Measurements from ENCODE around the gene MYH4. TPM values are rescaled to one million over a fixed set of nuclear protein-coding genes. Genes with fewer than 3 reads are reported as not detected.

MYH4 gene
- total and polyA plus RNA-seq, 2 of the 8 experiments (the other 6 are each of a cell fraction or from before 2014, with no cell fraction given), result not detected

- H2AK5ac ChIP-seq (ENCODE audit: low read depth, low read length), result no peak overlapping the region
- H3K23me2 ChIP-seq (ENCODE audit: low read depth, low read length), result no peaks in the 10 kb centered on the region
- H3K56ac ChIP-seq (replicated peaks; ENCODE audit: insufficient read length, low read depth, low read length), result no peak overlapping the region
- H2BK5ac ChIP-seq (ENCODE audit: low read depth, low read length), result no peak overlapping the region
- DNase-seq (ENCODE audit: low read depth in 1 of 2, low spot score in 2 of 2) (no peak), FAIRE-seq (no peak)
- H4K91ac ChIP-seq (replicated peaks; ENCODE audit: insufficient read length, low read length), result no peak overlapping the region
- H3K27me3 ChIP-seq (replicated peaks in 1 of 4; ENCODE audit: control insufficient read depth in 3 of 4, extremely low read depth in 1 of 4, insufficient read depth in 3 of 4, low read length in 3 of 4), result no peaks in the 10 kb centered on the region
- H2BK15ac ChIP-seq (ENCODE audit: low read length), result no peak overlapping the region
- WGBS, 2 experiments (ENCODE audit: extremely low coverage in 1 of 2, insufficient coverage in 1 of 2, insufficient read length in 1 of 2, insufficient replicate concordance in 2 of 2, low coverage in 1 of 2, low lambda C conversion rate in 2 of 2, missing lambda C conversion rate in 1 of 2), result 88% methylated on average over 2 of the region's 2 CpGs; no CpG with 5 or more reads in 1 of the 2 experiments
- H3K36me3 ChIP-seq (ENCODE audit: control insufficient read depth in 2 of 4, insufficient read depth in 4 of 4, low read length in 3 of 4), result no peaks in the 10 kb centered on the region
- no peak overlapping the region for H2BK120ac ChIP-seq (replicated peaks; ENCODE audit: low read depth, low read length)
- peaks cover 0 to 3% (median 1%) of the 10 kb centered on the region in 4 experiments; a peak in 3 of 7 replicates for H3K4me1 ChIP-seq (replicated peaks in 1 of 4; ENCODE audit: control insufficient read depth in 3 of 4, insufficient read depth in 4 of 4, low read length in 3 of 4)
- CTCF ChIA-PET (ENCODE audit: partially characterized antibody), result interaction anchor here (0.7 to 1.8 kb wide), 6 partner anchors 21 to 196 kb away, joined by 3 to 6 read pairs (median 3); no protein-coding TSS in a partner anchor
- no peaks in the 10 kb centered on the region for H3K79me1 ChIP-seq (ENCODE audit: low read depth, low read length)
- H2BK12ac ChIP-seq (ENCODE audit: low read depth, low read length), result no peak overlapping the region
- H3K23ac ChIP-seq (ENCODE audit: insufficient read length), result no peak overlapping the region
- no peak overlapping the region for H3K9ac ChIP-seq (replicated peaks in 1 of 4; ENCODE audit: extremely low read depth in 1 of 4, low read depth in 3 of 4, low read length in 3 of 4)
- H3K18ac ChIP-seq (ENCODE audit: extremely low read depth, low read length), result no peak overlapping the region
- TF ChIP-seq RNF2 (IDR thresholded peaks at IDR 0.05; ENCODE audit: borderline replicate concordance, low read depth, low read length, missing control alignments, poor library complexity, severe bottlenecking) (no peak), SAP30 (IDR thresholded peaks at IDR 0.05; ENCODE audit: insufficient read depth, insufficient replicate concordance, low read length) (no peak), SP4 (IDR thresholded peaks at IDR 0.05; ENCODE audit: low read length) (no peak), FOSL1 (IDR thresholded peaks at IDR 0.05; ENCODE audit: insufficient read depth, low read depth, low read length) (no peak), KDM5A (IDR thresholded peaks at IDR 0.05; ENCODE audit: low read length) (no peak), ATF3 (IDR thresholded peaks at IDR 0.05; ENCODE audit: insufficient read depth, low read depth, low read length) (no peak), TAF7 (optimal IDR thresholded peaks at IDR 0.05; ENCODE audit: borderline replicate concordance, low read depth, low read length) (no peak), SIN3A (conservative IDR thresholded peaks at IDR 0.05 in 1 of 2, IDR thresholded peaks at IDR 0.05 in 1 of 2; ENCODE audit: low read depth in 1 of 2, low read length in 2 of 2) (no peak)
- H3K27ac ChIP-seq (ENCODE audit: low read depth, low read length), result no peak overlapping the region
- no peaks in the 10 kb centered on the region for H4K20me1 ChIP-seq (replicated peaks in 1 of 2; ENCODE audit: control insufficient read depth in 1 of 2, insufficient read depth in 2 of 2, low read length in 2 of 2)
- H4K5ac ChIP-seq (ENCODE audit: insufficient read length, low read depth, low read length), result no peak overlapping the region
- H3K79me2 ChIP-seq (ENCODE audit: control insufficient read depth in 1 of 2, insufficient read depth in 2 of 2, low read length in 2 of 2), result no peaks in the 10 kb centered on the region
- no peak overlapping the region for H3K4me2 ChIP-seq (ENCODE audit: insufficient read depth in 1 of 2, low read depth in 2 of 2, low read length in 2 of 2)
- POLR2A ChIA-PET (ENCODE audit: partially characterized antibody), result no interaction called here
- H2BK20ac ChIP-seq (ENCODE audit: low read length), result no peak overlapping the region
- no peak overlapping the region for H3K14ac ChIP-seq (ENCODE audit: insufficient read length)
- H3K4ac ChIP-seq (replicated peaks; ENCODE audit: insufficient read length, low read depth, low read length), result no peak overlapping the region
- H3K9me3 ChIP-seq (ENCODE audit: insufficient read depth in 2 of 2, low read depth in 1 of 2, low read length in 1 of 2), result no peaks in the 10 kb centered on the region
- no peak overlapping the region for H4K8ac ChIP-seq (ENCODE audit: extremely low read depth, insufficient read depth, low read length)
- H2AFZ ChIP-seq (ENCODE audit: low read length), result no peak overlapping the region
- no peak overlapping the region for H3K4me3 ChIP-seq (ENCODE audit: extremely low read depth in 1 of 4, insufficient read depth in 2 of 4, low read depth in 3 of 4, low read length in 4 of 4)
Measured at GRCh38 chr17:10421211-10421610, 48.1 kb downstream of the MYH4 start.
